GM23248 (cell line): ENCODE data around the gene MEGF6. TPM values are rescaled to one million over a fixed set of nuclear protein-coding genes. Genes with fewer than 3 reads are reported as not detected.

Source experiments
- DNase-seq: peaks from one replicate; pipeline ENCODE4 v3.0.0-alpha.2; 2015
- H2AFZ ChIP-seq: fragments of 200-600 bp; sonication (generic); 2 replicates; pipeline ENCODE4 v1.6.1; 2016; ENCODE audit warnings: antibody characterized with exemption
- H3F3A ChIP-seq: fragments of 200-600 bp; sonication (generic); 2 replicates; pipeline ENCODE4 v1.6.1; 2016; ENCODE audit warnings: mild to moderate bottlenecking, antibody characterized with exemption, mixed run types; ENCODE audit not compliant: insufficient read depth
- H3K27ac ChIP-seq: fragments of 200-600 bp; sonication (generic); 2 replicates; pipeline ENCODE4 v1.5.1; 2016; ENCODE audit warnings: mild to moderate bottlenecking
- H3K27me3 ChIP-seq: fragments of 200-600 bp; sonication (generic); replicated peaks from 2 replicates; pipeline ENCODE4 v1.6.1; 2016; ENCODE audit warnings: mild to moderate bottlenecking; ENCODE audit not compliant: insufficient read depth
- H3K36me3 ChIP-seq: fragments of 200-600 bp; sonication (generic); 2 replicates; pipeline ENCODE4 v1.6.1; 2016; ENCODE audit warnings: low read depth, mild to moderate bottlenecking
- H3K4me1 ChIP-seq: fragments of 200-600 bp; sonication (generic); 2 replicates; pipeline ENCODE4 v1.6.1; 2016; ENCODE audit warnings: mild to moderate bottlenecking; ENCODE audit not compliant: insufficient read depth
- H3K4me2 ChIP-seq: fragments of 200-600 bp; sonication (generic); one replicate; pipeline ENCODE4 v1.6.1; 2016; ENCODE audit warnings: mild to moderate bottlenecking; ENCODE audit not compliant: unreplicated experiment
- H3K4me3 ChIP-seq: fragments of 200-600 bp; sonication (generic); 2 replicates; pipeline ENCODE4 v1.5.1; 2016; ENCODE audit warnings: mild to moderate bottlenecking
- H3K79me2 ChIP-seq: fragments of 200-600 bp; sonication (generic); 2 replicates; pipeline ENCODE4 v1.6.1; 2016; ENCODE audit warnings: mild to moderate bottlenecking; ENCODE audit not compliant: insufficient read depth
- H3K9ac ChIP-seq: fragments of 200-600 bp; sonication (generic); 2 replicates; pipeline ENCODE4 v1.6.1; 2016; ENCODE audit warnings: mild to moderate bottlenecking
- H3K9me2 ChIP-seq: fragments of 200-600 bp; sonication (generic); 2 replicates; pipeline ENCODE4 v1.6.1; 2016; ENCODE audit warnings: mixed run types, mild to moderate bottlenecking, moderate library complexity; ENCODE audit not compliant: insufficient read depth
- H3K9me3 ChIP-seq: fragments of 200-600 bp; sonication (generic); one replicate; pipeline ENCODE4 v1.6.1; 2017; ENCODE audit warnings: low read depth
- H4K20me1 ChIP-seq: fragments of 200-600 bp; sonication (generic); 2 replicates; pipeline ENCODE4 v1.6.0; 2016; ENCODE audit not compliant: insufficient read depth
- EZH2 ChIP-seq: fragments of 200-600 bp; sonication (generic); IDR thresholded peaks from 2 replicates; pipeline ENCODE4 v1.6.1; 2018; ENCODE audit warnings: antibody characterized with exemption, mild to moderate bottlenecking; ENCODE audit not compliant: insufficient read depth, poor library complexity, severe bottlenecking
- EZH2phosphoT487 ChIP-seq: fragments of 200-600 bp; sonication (generic); IDR thresholded peaks from 2 replicates; pipeline ENCODE4 v1.6.1; 2018; ENCODE audit warnings: antibody characterized with exemption, moderate library complexity, mild to moderate bottlenecking, low read depth; ENCODE audit not compliant: insufficient read depth
- WGBS, 2 experiments: methylation state at CpG; one replicate each; pipeline ENCODE4 v1.1.6; 2015 to 2017; ENCODE audit warnings: low lambda C conversion rate in 2 of 2, low coverage in 1 of 2; ENCODE audit errors: missing lambda C conversion rate in 2 of 2; 5-methylcytosine and 5-hydroxymethylcytosine counted together
- in situ Hi-C: fragments of 300-500 bp; cut with MboI; formaldehyde crosslinking; loops from 2 replicates; pipeline ENCODE4 v1.15.0; 2020
- polyA plus RNA-seq: library from polyadenylated mRNA; unstranded; fragments of >200 nt; fragmentation: Nextera tagmentation; extraction: Ambion mirVana; gene quantifications from 2 replicates; pipeline ENCODE4 v1.2.1, GENCODE V29; 2016
- total RNA-seq: library from RNA; depleted of rRNA; stranded (reverse); fragments of >200 nt; shearing (Covaris generic); gene quantifications from 2 replicates; pipeline ENCODE4 v1.2.3, GENCODE V29; 2014

MEGF6 gene
- total and polyA plus RNA-seq, 2 experiments from 2014 or later, result 37.9 to 108 TPM

DNA sequence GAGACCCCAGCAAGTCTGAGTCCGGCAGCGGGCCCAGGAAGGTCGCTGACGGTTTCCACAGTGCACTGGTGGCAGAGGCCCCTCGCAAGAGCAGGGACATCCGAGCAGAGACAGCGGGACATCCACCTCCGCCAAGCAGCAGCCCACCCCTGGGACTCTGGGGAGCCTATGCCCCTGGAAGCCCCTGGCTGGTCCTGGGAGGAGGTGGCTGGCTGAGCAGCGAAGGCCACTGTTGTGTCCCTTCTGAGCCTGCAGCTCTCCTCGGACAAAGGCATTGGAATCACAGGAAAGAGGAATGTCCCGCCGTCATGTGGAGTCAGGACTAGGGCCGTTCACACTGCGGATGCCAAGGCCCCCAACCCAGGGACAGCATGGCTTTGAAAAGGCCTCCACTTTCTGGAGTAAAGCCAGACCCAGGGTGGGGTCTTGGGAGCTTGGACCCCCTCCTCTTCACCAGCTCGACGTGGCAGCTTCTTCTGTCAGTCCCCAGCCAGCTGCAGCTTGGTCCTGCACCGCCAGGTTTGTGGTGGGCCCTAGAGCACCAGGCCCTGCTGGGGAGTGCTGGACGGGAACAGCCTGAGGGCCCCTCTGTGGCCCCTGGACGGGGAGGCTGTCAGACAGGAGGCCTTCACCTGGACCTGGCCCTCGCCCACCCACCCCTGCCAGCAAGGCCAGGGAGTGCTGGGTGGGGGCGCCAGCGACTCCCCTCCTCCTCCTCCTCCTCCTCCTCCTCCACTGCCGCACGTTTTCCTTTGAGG is 1.4 kb downstream of the MEGF6 start:
- Histone ChIP-seq H3F3A (no peaks in the 10 kb centered on the region), H3K27me3 (peaks cover 18% of the 10 kb centered on the region), H3K9me3 (no peaks in the 10 kb centered on the region), H3K9me2 (no peaks in the 10 kb centered on the region), H3K36me3 (no peaks in the 10 kb centered on the region), H3K4me1 (no peaks in the 10 kb centered on the region), H3K4me3 (no peak overlapping the region), H3K4me2 (no peak overlapping the region), H3K27ac (no peak overlapping the region), H4K20me1 (no peaks in the 10 kb centered on the region), H3K79me2 (no peaks in the 10 kb centered on the region), H2AFZ (no peak overlapping the region), H3K9ac (no peak overlapping the region)
- DNase-seq, result no peak
- in situ Hi-C loops, result no loop called here
- TF ChIP-seq EZH2phosphoT487 (no peak), EZH2 (no peak)
- WGBS, 2 experiments, result 53 to 70% methylated on average over 20 to 22 of the region's 24 CpGs

DNA sequence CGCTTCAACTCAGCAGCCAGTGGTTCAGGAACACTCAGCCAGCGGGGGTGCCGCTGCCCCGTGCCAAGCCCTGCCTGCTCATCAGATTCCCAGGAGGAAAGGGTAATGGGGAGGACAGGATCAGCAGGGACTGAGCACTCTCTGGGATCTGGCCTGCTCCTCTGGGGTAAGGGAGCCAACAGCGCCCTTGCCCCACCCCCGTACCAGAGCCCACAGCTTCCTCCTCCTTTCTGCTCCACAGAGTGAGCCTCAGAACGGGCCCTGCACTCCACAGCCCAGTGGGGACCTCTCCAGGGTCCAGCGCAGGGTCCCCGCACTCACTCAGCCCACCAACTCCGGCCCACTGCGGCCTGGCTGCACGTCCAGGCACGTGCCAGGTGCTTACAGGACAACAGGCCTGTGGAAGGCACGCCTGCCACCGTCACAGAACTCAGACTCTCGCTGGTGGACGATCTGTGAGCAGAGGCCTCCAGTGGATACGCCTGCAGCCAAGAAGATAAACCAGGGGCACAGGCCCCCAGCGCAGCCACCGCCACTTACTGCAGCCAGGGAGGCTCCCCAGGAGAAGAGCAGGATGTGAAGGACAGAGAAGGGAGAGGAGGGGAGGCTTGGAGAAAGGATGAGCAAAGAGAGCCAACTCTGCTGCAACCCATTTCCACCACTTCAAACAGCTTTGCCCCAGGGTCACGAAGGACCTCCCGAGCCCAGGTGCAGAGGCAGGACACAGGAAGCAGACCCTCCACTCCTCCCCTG is 2.1 kb downstream of the MEGF6 start:
- Histone ChIP-seq H3K9ac (no peak overlapping the region), H3F3A (no peaks in the 10 kb centered on the region), H3K27ac (no peak overlapping the region), H3K4me2 (no peak overlapping the region), H3K36me3 (no peaks in the 10 kb centered on the region), H4K20me1 (no peaks in the 10 kb centered on the region), H3K9me3 (no peaks in the 10 kb centered on the region), H3K4me3 (no peak overlapping the region), H3K79me2 (no peaks in the 10 kb centered on the region), H3K27me3 (peaks cover 18% of the 10 kb centered on the region), H3K4me1 (no peaks in the 10 kb centered on the region), H2AFZ (no peak overlapping the region), H3K9me2 (no peaks in the 10 kb centered on the region)
- no peak for TF ChIP-seq EZH2phosphoT487
- TF ChIP-seq EZH2, result no peak
- 77 to 80% methylated on average over 21 to 22 of the region's 22 CpGs for WGBS, 2 experiments
- no peak for DNase-seq
- in situ Hi-C loops, result no loop called here

DNA sequence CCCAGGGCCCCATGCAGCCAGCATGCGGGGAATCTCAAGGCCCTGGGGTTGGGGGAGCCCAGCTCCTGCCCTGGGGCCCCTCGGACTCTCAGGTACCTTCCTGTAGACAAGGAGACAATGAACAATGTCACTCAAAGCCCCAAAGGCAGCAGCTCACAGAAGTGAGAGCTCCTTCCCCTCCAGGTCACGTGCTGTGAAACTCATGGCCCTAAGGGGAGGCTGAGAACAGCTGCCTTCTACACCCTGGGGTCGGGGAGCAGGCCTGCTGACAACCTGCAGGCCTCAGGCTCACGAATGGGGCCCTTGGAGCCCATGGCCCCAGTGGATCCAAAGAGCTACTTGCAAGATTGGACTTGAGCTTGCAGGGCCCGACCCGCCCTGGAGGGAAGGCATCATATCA is 3.2 kb downstream of the MEGF6 start:
- no peak for DNase-seq
- no peaks in the 10 kb centered on the region for H3K9me2 ChIP-seq
- H3K9me3 ChIP-seq, result no peaks in the 10 kb centered on the region
- no peaks in the 10 kb centered on the region for H3K36me3 ChIP-seq
- no peaks in the 10 kb centered on the region for H3F3A ChIP-seq
- H3K27me3 ChIP-seq, result peaks cover 18% of the 10 kb centered on the region
- 53 to 62% methylated on average over 7 of the region's 7 CpGs for WGBS, 2 experiments
- no peaks in the 10 kb centered on the region for H3K4me1 ChIP-seq
- no peaks in the 10 kb centered on the region for H3K79me2 ChIP-seq
- H3K9ac ChIP-seq, result no peak overlapping the region
- no peak overlapping the region for H3K4me3 ChIP-seq
- in situ Hi-C loops, result no loop called here
- no peak overlapping the region for H3K27ac ChIP-seq
- no peaks in the 10 kb centered on the region for H4K20me1 ChIP-seq
- H2AFZ ChIP-seq, result no peak overlapping the region
- no peak for TF ChIP-seq EZH2phosphoT487
- no peak overlapping the region for H3K4me2 ChIP-seq

DNA sequence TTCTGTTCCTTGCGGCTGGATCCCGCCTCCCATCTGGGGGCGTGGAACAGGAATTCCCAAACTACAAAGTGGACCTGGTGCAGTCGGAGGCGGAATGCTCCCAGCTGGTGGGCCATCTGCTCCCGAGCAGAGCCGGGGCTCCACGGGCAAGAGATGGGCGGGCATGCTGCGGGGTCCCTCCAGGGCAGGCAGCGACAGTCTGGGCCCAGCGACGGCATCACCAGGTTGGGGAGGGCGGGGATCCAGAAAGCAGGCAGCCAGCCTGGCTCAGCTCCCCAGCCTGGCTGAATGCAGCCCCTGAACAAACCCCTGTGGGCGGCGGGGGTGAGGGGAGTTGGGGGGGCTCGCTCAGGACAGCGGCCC is 3.6 kb downstream of the MEGF6 start:
- no peak overlapping the region for H3K4me3 ChIP-seq
- WGBS, 2 experiments, result 71 to 79% methylated on average over 14 to 18 of the region's 18 CpGs

More for the DNA sequence above, 3.6 kb downstream of the MEGF6 start:
- Histone ChIP-seq H3K36me3 (no peaks in the 10 kb centered on the region), H3K27me3 (peaks cover 18% of the 10 kb centered on the region), H2AFZ (no peak overlapping the region), H3F3A (no peaks in the 10 kb centered on the region), H3K4me1 (no peaks in the 10 kb centered on the region), H4K20me1 (no peaks in the 10 kb centered on the region), H3K79me2 (no peaks in the 10 kb centered on the region), H3K4me2 (no peak overlapping the region), H3K9me3 (no peaks in the 10 kb centered on the region), H3K9ac (no peak overlapping the region), H3K27ac (no peak overlapping the region), H3K9me2 (no peaks in the 10 kb centered on the region)
- no peak for DNase-seq
- in situ Hi-C loops, result no loop called here
- TF ChIP-seq EZH2phosphoT487 (no peak), EZH2 (no peak)
